Measurements from ENCODE around the gene TEX264.

The TEX264 gene

GRCh38 chr3:51675201-51675611 is 4.2 kb downstream of the TEX264 start:
- no peak for DNase-seq (ENCODE audit: low read depth in 1 of 2, low spot score in 1 of 2)
- no peak for TF ChIP-seq GABPA (IDR thresholded peaks at IDR 0.05; ENCODE audit: low read depth)
- TF ChIP-seq SPI1 (IDR thresholded peaks at IDR 0.05; ENCODE audit: borderline replicate concordance, low read depth), result no peak
- TF ChIP-seq, protein P1, sequence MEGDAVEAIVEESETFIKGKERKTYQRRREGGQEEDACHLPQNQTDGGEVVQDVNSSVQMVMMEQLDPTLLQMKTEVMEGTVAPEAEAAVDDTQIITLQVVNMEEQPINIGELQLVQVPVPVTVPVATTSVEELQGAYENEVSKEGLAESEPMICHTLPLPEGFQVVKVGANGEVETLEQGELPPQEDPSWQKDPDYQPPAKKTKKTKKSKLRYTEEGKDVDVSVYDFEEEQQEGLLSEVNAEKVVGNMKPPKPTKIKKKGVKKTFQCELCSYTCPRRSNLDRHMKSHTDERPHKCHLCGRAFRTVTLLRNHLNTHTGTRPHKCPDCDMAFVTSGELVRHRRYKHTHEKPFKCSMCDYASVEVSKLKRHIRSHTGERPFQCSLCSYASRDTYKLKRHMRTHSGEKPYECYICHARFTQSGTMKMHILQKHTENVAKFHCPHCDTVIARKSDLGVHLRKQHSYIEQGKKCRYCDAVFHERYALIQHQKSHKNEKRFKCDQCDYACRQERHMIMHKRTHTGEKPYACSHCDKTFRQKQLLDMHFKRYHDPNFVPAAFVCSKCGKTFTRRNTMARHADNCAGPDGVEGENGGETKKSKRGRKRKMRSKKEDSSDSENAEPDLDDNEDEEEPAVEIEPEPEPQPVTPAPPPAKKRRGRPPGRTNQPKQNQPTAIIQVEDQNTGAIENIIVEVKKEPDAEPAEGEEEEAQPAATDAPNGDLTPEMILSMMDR (IDR thresholded peaks at IDR 0.05; ENCODE audit: insufficient read depth, low read length), result no peak
- H3K27me3 ChIP-seq (ENCODE audit: insufficient read depth, poor library complexity, severe bottlenecking), result no peaks in the 10 kb centered on the region
- no peak overlapping the region for H3K27ac ChIP-seq (replicated peaks)
- no peak overlapping the region for H3K4me3 ChIP-seq (replicated peaks; ENCODE audit: insufficient read depth, low read length)

GRCh38 chr3:51676102-51676640 is 5.1 kb downstream of the TEX264 start:
- no peak for DNase-seq (ENCODE audit: low read depth in 1 of 2, low spot score in 1 of 2)
- Histone ChIP-seq H3K4me3 (replicated peaks; ENCODE audit: insufficient read depth, low read length) (no peak overlapping the region), H3K27ac (replicated peaks) (no peak overlapping the region), H3K27me3 (ENCODE audit: insufficient read depth, poor library complexity, severe bottlenecking) (no peaks in the 10 kb centered on the region)
- TF ChIP-seq SPI1 (IDR thresholded peaks at IDR 0.05; ENCODE audit: borderline replicate concordance, low read depth), result no peak
- no peak for TF ChIP-seq POLR2AphosphoS5 (IDR thresholded peaks at IDR 0.05; ENCODE audit: low read depth)
- TF ChIP-seq, protein P1 (IDR thresholded peaks at IDR 0.05; ENCODE audit: insufficient read depth, low read length), result no peak
- TF ChIP-seq REST (IDR thresholded peaks at IDR 0.05; ENCODE audit: insufficient replicate concordance, low read depth), result no peak
- TF ChIP-seq GABPA (IDR thresholded peaks at IDR 0.05; ENCODE audit: low read depth), result no peak

DNA sequence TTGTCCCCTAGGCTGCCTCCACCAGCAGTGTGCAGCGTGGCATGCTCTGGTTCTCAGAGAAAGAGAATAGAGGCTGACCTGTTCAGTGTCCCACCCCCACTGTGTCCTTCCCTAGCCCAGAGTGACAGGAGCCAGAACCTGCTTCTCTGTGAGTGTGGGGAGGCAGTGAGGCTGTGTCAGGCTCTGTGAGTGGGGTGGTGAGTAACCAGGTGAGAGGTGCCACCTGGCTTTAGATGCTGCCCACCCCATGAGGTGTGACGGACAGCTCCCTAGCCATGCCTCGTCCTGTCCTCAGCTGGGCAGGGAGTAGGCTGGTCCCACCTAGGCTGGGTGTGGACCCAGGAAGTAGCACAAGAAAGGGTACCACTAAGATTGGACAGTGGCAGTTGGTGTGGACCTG is 6.3 kb downstream of the TEX264 start:
- TF ChIP-seq GABPA (IDR thresholded peaks at IDR 0.05; ENCODE audit: low read depth), result no peak
- no peak for TF ChIP-seq REST (IDR thresholded peaks at IDR 0.05; ENCODE audit: insufficient replicate concordance, low read depth)
- TF ChIP-seq POLR2AphosphoS5 (IDR thresholded peaks at IDR 0.05; ENCODE audit: low read depth), result no peak
- TF ChIP-seq, protein P1 (IDR thresholded peaks at IDR 0.05; ENCODE audit: insufficient read depth, low read length), result no peak
- no peak for TF ChIP-seq SPI1 (IDR thresholded peaks at IDR 0.05; ENCODE audit: borderline replicate concordance, low read depth)
- no peak for DNase-seq (ENCODE audit: low read depth in 1 of 2, low spot score in 1 of 2)
- Histone ChIP-seq H3K27me3 (ENCODE audit: insufficient read depth, poor library complexity, severe bottlenecking) (no peaks in the 10 kb centered on the region), H3K27ac (replicated peaks) (no peak overlapping the region), H3K4me3 (replicated peaks; ENCODE audit: insufficient read depth, low read length) (no peak overlapping the region)

GRCh38 chr3:51678186-51678585 is 7.1 kb downstream of the TEX264 start:
- TF ChIP-seq SPI1 (IDR thresholded peaks at IDR 0.05; ENCODE audit: borderline replicate concordance, low read depth) (no peak), REST (IDR thresholded peaks at IDR 0.05; ENCODE audit: insufficient replicate concordance, low read depth) (no peak), GABPA (IDR thresholded peaks at IDR 0.05; ENCODE audit: low read depth) (no peak), POLR2AphosphoS5 (IDR thresholded peaks at IDR 0.05; ENCODE audit: low read depth) (no peak)
- TF ChIP-seq, protein P1 (IDR thresholded peaks at IDR 0.05; ENCODE audit: insufficient read depth, low read length), result no peak
- H3K27me3 ChIP-seq (ENCODE audit: insufficient read depth, poor library complexity, severe bottlenecking), result no peaks in the 10 kb centered on the region
- no peak for DNase-seq (ENCODE audit: low read depth in 1 of 2, low spot score in 1 of 2)
- H3K4me3 ChIP-seq (replicated peaks; ENCODE audit: insufficient read depth, low read length), result no peak overlapping the region
- H3K27ac ChIP-seq (replicated peaks), result no peak overlapping the region

Measured in HL-60 (cell line).